ENCODE measurements around the gene SOX6. TPM values are rescaled to one million over a fixed set of nuclear protein-coding genes. Genes with fewer than 3 reads are reported as not detected.

SOX6 gene
- total RNA-seq, 4 donors from 2014 or later: 0.29 to 20.5 (median 8.2) TPM

DNA sequence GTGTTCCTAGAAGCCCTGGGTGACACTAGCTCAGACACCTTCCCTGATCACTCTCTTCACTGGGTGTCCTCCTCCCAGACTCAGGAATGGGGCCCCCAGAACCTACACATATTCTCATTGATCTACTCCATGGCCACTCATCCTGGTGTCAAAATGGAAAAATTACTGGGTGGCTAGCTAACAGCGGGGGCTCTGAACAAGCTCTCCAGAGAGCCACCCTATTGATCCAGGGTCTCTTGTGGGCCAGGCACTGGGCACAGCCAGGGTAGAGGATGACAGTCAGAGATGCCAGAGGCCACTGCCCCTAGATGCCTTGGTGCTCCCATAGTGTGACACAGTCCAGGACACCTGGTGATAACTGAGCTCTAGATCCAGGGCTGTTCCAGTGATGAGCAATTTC, 393.1 kb downstream of the SOX6 start:
- intact Hi-C loops (cut with DNase I; ENCODE audit: low total_unique reads): no loop called here
- TF ChIP-seq, protein P1, sequence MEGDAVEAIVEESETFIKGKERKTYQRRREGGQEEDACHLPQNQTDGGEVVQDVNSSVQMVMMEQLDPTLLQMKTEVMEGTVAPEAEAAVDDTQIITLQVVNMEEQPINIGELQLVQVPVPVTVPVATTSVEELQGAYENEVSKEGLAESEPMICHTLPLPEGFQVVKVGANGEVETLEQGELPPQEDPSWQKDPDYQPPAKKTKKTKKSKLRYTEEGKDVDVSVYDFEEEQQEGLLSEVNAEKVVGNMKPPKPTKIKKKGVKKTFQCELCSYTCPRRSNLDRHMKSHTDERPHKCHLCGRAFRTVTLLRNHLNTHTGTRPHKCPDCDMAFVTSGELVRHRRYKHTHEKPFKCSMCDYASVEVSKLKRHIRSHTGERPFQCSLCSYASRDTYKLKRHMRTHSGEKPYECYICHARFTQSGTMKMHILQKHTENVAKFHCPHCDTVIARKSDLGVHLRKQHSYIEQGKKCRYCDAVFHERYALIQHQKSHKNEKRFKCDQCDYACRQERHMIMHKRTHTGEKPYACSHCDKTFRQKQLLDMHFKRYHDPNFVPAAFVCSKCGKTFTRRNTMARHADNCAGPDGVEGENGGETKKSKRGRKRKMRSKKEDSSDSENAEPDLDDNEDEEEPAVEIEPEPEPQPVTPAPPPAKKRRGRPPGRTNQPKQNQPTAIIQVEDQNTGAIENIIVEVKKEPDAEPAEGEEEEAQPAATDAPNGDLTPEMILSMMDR (IDR thresholded peaks at IDR 0.05): no peak
- no peak for TF ChIP-seq POLR2A (IDR thresholded peaks at IDR 0.05)

DNA sequence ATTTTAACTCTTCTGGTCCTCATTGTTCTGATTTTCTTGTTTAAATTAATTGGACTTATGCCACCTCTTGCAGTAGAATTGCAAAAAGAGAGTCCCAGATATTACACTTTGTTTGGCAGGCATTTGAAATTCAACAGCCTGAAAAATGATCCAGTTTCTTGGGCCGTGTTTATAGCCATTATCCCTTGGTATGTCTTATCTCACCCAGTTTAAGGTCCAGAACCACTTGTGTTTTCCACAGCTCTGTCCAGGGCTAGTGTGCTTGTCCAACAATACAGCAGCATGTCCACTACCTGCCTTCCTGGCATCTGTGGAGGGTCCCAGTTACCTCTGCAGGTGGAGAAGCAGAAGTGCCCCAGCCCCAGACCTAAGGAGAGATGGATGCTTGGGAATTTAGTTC, 397.4 kb downstream of the SOX6 start:
- no peaks in the 10 kb centered on the region for H3K9me3 ChIP-seq
- TF ChIP-seq, protein P1 (IDR thresholded peaks at IDR 0.05): no peak
- H3K27me3 ChIP-seq: no peaks in the 10 kb centered on the region
- no peak overlapping the region for H3K4me3 ChIP-seq
- DNase-seq: no peak
- no peak overlapping the region for H3K27ac ChIP-seq
- no peaks in the 10 kb centered on the region for H3K36me3 ChIP-seq
- intact Hi-C loops (cut with DNase I; ENCODE audit: low total_unique reads): no loop called here
- H3K4me1 ChIP-seq: no peaks in the 10 kb centered on the region

More for the DNA sequence above, 393.1 kb downstream of the SOX6 start:
- Histone ChIP-seq H3K27ac (no peak overlapping the region), H3K9me3 (no peaks in the 10 kb centered on the region), H3K36me3 (no peaks in the 10 kb centered on the region), H3K27me3 (no peaks in the 10 kb centered on the region), H3K4me1 (no peaks in the 10 kb centered on the region), H3K4me3 (no peak overlapping the region)
- DNase-seq: no peak

DNA sequence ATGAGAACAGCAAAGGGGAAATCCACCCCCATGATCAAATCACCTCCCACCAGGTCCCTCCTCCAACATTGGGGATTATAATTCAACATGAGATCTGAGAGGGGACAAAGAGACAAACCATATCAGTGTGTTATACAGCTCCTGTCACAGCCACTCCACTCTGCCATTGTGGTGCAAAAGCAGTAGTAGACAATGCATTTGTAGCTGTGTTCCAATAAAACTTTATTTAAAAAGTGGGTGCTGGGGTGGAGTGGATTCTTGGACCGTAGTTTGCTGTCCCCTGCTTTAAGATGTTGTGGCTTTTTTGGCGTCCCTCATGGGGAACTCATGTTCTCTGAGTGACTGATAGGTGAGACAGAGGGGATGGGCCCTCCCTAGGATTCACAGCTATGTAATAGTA, 399.1 kb downstream of the SOX6 start:
- H3K36me3 ChIP-seq: no peaks in the 10 kb centered on the region
- H3K27ac ChIP-seq: no peak overlapping the region
- no peak for TF ChIP-seq POLR2A (IDR thresholded peaks at IDR 0.05)
- TF ChIP-seq, protein P1 (IDR thresholded peaks at IDR 0.05): no peak
- no peaks in the 10 kb centered on the region for H3K27me3 ChIP-seq
- H3K4me1 ChIP-seq: no peaks in the 10 kb centered on the region
- no peak overlapping the region for H3K4me3 ChIP-seq
- no peaks in the 10 kb centered on the region for H3K9me3 ChIP-seq
- intact Hi-C loops (cut with DNase I; ENCODE audit: low total_unique reads): no loop called here
- DNase-seq: no peak

DNA sequence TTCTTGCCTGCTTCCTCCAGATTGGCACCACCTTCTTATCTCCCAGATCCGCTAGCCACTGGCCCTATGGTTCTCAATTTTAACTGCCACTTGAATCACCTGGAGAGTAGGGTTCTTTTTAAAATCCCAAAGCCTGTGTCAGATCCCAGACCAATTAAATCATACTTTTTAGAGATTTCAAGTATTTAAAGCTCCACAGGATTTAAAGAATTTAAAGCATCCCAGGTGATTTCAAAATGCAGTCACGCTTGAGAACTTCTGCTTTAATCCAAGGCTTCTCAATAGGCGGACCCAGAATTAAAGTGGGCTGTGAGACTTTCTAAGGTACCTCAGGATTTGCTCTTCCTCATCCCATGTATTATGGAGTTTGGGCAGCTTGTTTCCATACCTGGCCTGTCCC, 400.0 kb downstream of the SOX6 start:
- no peaks in the 10 kb centered on the region for H3K36me3 ChIP-seq
- no peak for TF ChIP-seq POLR2A (IDR thresholded peaks at IDR 0.05)
- TF ChIP-seq, protein P1 (IDR thresholded peaks at IDR 0.05): no peak
- no peaks in the 10 kb centered on the region for H3K27me3 ChIP-seq
- intact Hi-C loops (cut with DNase I; ENCODE audit: low total_unique reads): no loop called here
- DNase-seq: no peak
- no peak overlapping the region for H3K4me3 ChIP-seq
- no peaks in the 10 kb centered on the region for H3K9me3 ChIP-seq
- H3K27ac ChIP-seq: no peak overlapping the region
- H3K4me1 ChIP-seq: no peaks in the 10 kb centered on the region

DNA sequence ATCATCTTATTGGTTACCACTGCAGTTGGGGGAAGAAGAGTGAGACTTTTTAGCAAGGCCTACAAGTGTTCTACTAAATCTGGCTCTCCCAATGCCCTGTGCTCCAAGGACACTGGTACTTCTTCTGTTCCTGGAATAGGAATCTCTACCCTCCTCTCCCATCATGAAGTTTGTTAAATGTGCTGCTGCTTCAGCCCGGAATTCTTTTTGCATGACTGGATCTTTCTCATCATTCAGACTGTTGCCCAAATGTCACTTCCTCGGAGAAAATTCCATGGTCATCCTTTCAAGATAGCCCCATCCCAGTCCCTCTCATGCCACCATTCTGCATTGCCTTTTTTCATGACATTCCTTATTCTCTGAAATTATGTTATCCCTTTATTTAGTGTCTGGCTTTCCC, 400.8 kb downstream of the SOX6 start:
- Histone ChIP-seq H3K4me1 (no peaks in the 10 kb centered on the region), H3K4me3 (no peak overlapping the region), H3K27me3 (no peaks in the 10 kb centered on the region), H3K27ac (no peak overlapping the region), H3K9me3 (no peaks in the 10 kb centered on the region), H3K36me3 (no peaks in the 10 kb centered on the region)
- TF ChIP-seq, protein P1 (IDR thresholded peaks at IDR 0.05): no peak
- TF ChIP-seq POLR2A (IDR thresholded peaks at IDR 0.05): no peak
- no peak for DNase-seq
- intact Hi-C loops (cut with DNase I; ENCODE audit: low total_unique reads): no loop called here

Data from uterus (tissue), 4 donors.